IMR-90 (cell line): ENCODE results near the gene FARS2. TPM values are rescaled to one million over a fixed set of nuclear protein-coding genes. Genes with fewer than 3 reads are reported as not detected.

ENCODE experiments used
- ATAC-seq: fragments of 200-7000 bp; cut with Tn5 transposase; 2 replicates; pipeline ENCODE4 v1.9.1; 2020; ENCODE audit warnings: low read depth, mild to moderate bottlenecking, moderate library complexity
- BruUV-seq: library from RNA; stranded (reverse); fragments of 400-500 nt; replicated peaks from 2 replicates; lab custom pipeline; 2021; lab: Mats Ljungman, UMichigan
- CTCF ChIA-PET: fragments of 300-600 bp; formaldehyde crosslinking; extraction: SDS; loops from one replicate; lab custom pipeline; 2021; ENCODE audit warnings: antibody characterized with exemption; lab: Yijun Ruan, JAX
- POLR2A ChIA-PET: fragments of 300-600 bp; sonication (Branson Sonifier 250); formaldehyde crosslinking; loops from one replicate; lab custom pipeline; 2022; ENCODE audit warnings: antibody characterized with exemption; ENCODE audit not compliant: unreplicated experiment; lab: Charles Lee
- DNase-seq: peaks from one replicate; pipeline ENCODE4 v3.0.0; 2013
- H2AFZ ChIP-seq: replicated peaks from 2 replicates; pipeline ENCODE3; 2013; ENCODE audit warnings: low read length, mild to moderate bottlenecking; ENCODE audit not compliant: poor library complexity
- H2AK5ac ChIP-seq: 2 replicates; pipeline ENCODE4 v1.6.1; 2013; ENCODE audit warnings: low read depth, low read length, inconsistent platforms
- H2AK9ac ChIP-seq: replicated peaks from 2 replicates; pipeline ENCODE3; 2013; ENCODE audit warnings: mild to moderate bottlenecking, low read depth, low read length, moderate library complexity; ENCODE audit not compliant: poor library complexity
- H2BK120ac ChIP-seq: 2 replicates; pipeline ENCODE4 v1.6.1; 2013; ENCODE audit warnings: low read depth, low read length, inconsistent platforms
- H2BK15ac ChIP-seq: 3 replicates; pipeline ENCODE4 v1.6.1; 2013; ENCODE audit warnings: low read depth, low read length, inconsistent platforms
- H2BK20ac ChIP-seq: 2 replicates; pipeline ENCODE4 v1.6.1; 2013; ENCODE audit warnings: low read depth, mild to moderate bottlenecking, inconsistent platforms, low read length, moderate library complexity
- H2BK5ac ChIP-seq: 2 replicates; pipeline ENCODE4 v1.6.1; 2013; ENCODE audit warnings: mild to moderate bottlenecking, low read depth, low read length, inconsistent platforms; ENCODE audit not compliant: poor library complexity, severe bottlenecking
- H3K14ac ChIP-seq: replicated peaks from 2 replicates; pipeline ENCODE4 v1.6.1; 2013; ENCODE audit warnings: low read depth, low read length, inconsistent platforms
- H3K18ac ChIP-seq: 2 replicates; pipeline ENCODE4 v1.6.1; 2013; ENCODE audit warnings: low read depth, low read length, control low read depth
- H3K23ac ChIP-seq: 2 replicates; pipeline ENCODE4 v1.6.1; 2013; ENCODE audit warnings: low read depth, low read length, inconsistent platforms
- H3K27ac ChIP-seq: 2 replicates; pipeline ENCODE4 v1.5.1; 2013; ENCODE audit warnings: mild to moderate bottlenecking, control low read depth, low read length; ENCODE audit not compliant: insufficient read depth
- H3K27me3 ChIP-seq: 2 replicates; pipeline ENCODE4 v1.6.1; 2013; ENCODE audit warnings: low read length; ENCODE audit not compliant: control insufficient read depth, insufficient read depth
- H3K36me3 ChIP-seq: 2 replicates; pipeline ENCODE4 v1.6.1; 2013; ENCODE audit warnings: low read length, mixed read lengths; ENCODE audit not compliant: control insufficient read depth, insufficient read depth
- H3K4ac ChIP-seq: 2 replicates; pipeline ENCODE4 v1.6.1; 2013; ENCODE audit warnings: low read depth, low read length, inconsistent platforms
- H3K4me1 ChIP-seq: 2 replicates; pipeline ENCODE4 v1.6.1; 2013; ENCODE audit warnings: low read length, mixed read lengths; ENCODE audit not compliant: control insufficient read depth, insufficient read depth
- H3K4me2 ChIP-seq: 2 replicates; pipeline ENCODE4 v1.6.1; 2013; ENCODE audit warnings: low read depth, mild to moderate bottlenecking, control low read depth, low read length, moderate library complexity
- H3K4me3 ChIP-seq: 2 replicates; pipeline ENCODE4 v1.5.1; 2013; ENCODE audit warnings: low read depth, mild to moderate bottlenecking, control low read depth, low read length, moderate library complexity; ENCODE audit not compliant: insufficient read depth
- H3K56ac ChIP-seq: 2 replicates; pipeline ENCODE4 v1.6.1; 2013; ENCODE audit warnings: low read length, inconsistent platforms; ENCODE audit not compliant: insufficient read depth; ENCODE audit errors: extremely low read depth
- H3K79me1 ChIP-seq, 2 experiments: 2 replicates each; pipeline ENCODE4 v1.6.1; 2013; ENCODE audit warnings: low read length in 2 of 2, inconsistent platforms in 1 of 2, low read depth in 1 of 2
- H3K9ac ChIP-seq: 2 replicates; pipeline ENCODE4 v1.6.1; 2013; ENCODE audit warnings: low read depth, low read length, control low read depth
- H3K9me1 ChIP-seq: 2 replicates; pipeline ENCODE4 v1.6.1; 2013; ENCODE audit warnings: low read length, inconsistent platforms; ENCODE audit not compliant: insufficient read depth
- H3K9me3 ChIP-seq: 2 replicates; pipeline ENCODE4 v1.6.1; 2013; ENCODE audit warnings: low read length; ENCODE audit not compliant: control insufficient read depth, insufficient read depth
- H4K20me1 ChIP-seq: 2 replicates; pipeline ENCODE4 v1.6.1; 2013; ENCODE audit warnings: low read length, inconsistent platforms; ENCODE audit not compliant: insufficient read depth
- H4K5ac ChIP-seq: 2 replicates; pipeline ENCODE4 v1.6.1; 2013; ENCODE audit warnings: mild to moderate bottlenecking, low read depth, low read length, control low read depth
- H4K8ac ChIP-seq, 2 experiments: 2 replicates each; pipeline ENCODE4 v1.6.1; 2013; ENCODE audit warnings: low read depth in 2 of 2, low read length in 2 of 2, control low read depth in 1 of 2, inconsistent platforms in 1 of 2
- H4K91ac ChIP-seq: 2 replicates; pipeline ENCODE4 v1.6.1; 2013; ENCODE audit warnings: low read depth, low read length, inconsistent platforms; ENCODE audit not compliant: insufficient read depth
- MAFK ChIP-seq: IDR thresholded peaks from 2 replicates; pipeline ENCODE4 v1.6.1; 2012; ENCODE audit warnings: low read depth, low read length, improper control_type of control experiment
- SMC3 ChIP-seq: fragments of 150-350 bp; IDR thresholded peaks from 2 replicates; pipeline ENCODE4 v1.6.1; 2016; ENCODE audit warnings: low read depth, mild to moderate bottlenecking, antibody characterized with exemption, low read length, moderate library complexity
- WGBS, 2 experiments: methylation state at CpG; one replicate each; pipeline versions ENCODE4 v1.1.5 to v1.1.7; 2013; ENCODE audit warnings: missing lambda C conversion rate in 2 of 2; ENCODE audit not compliant: insufficient read length in 1 of 2; ENCODE audit errors: extremely low coverage in 2 of 2; 5-methylcytosine and 5-hydroxymethylcytosine counted together
- dilution Hi-C: fragments of 300-500 bp; cut with HindIII; formaldehyde crosslinking; loops from one replicate; pipeline ENCODE4 v1.14.3; 2018; ENCODE audit warnings: low sequenced_read_pairs; ENCODE audit not compliant: unreplicated experiment
- in situ Hi-C: fragments of 300-500 bp; cut with MboI; formaldehyde crosslinking; loops from 3 replicates; pipeline ENCODE4 v1.14.3; 2019; ENCODE audit warnings: low sequenced_read_pairs, inconsistent platforms, mixed read lengths
- intact Hi-C: fragments of 100-400 bp; cut with micrococcal nuclease; formaldehyde crosslinking; loops from 2 replicates; pipeline ENCODE4 v1.10.0; 2022
- polyA plus RNA-seq, 3 experiments: library from polyadenylated mRNA; depleted of rRNA; stranded (reverse); fragments of >200 nt; gene quantifications; 2 replicates each; pipeline ENCODE4 v1.2.3, GENCODE V29; 2012; ENCODE audit warnings: low replicate concordance in 1 of 3
- total RNA-seq: library from RNA; depleted of rRNA; stranded (reverse); fragments of >200 nt; gene quantifications from 2 replicates; pipeline ENCODE4 v1.2.3, GENCODE V29; 2012

Gene FARS2
- total and polyA plus RNA-seq, 2 of the 4 experiments (the other 2 are of a cell fraction): 12.1 to 28.9 TPM

- DNase-seq: no peak
- Histone ChIP-seq H3K4ac (no peak overlapping the region), H3K4me3 (no peak overlapping the region), H3K9me1 (no peaks in the 10 kb centered on the region; the same call in 1 of the 2 replicates), H2AK9ac (no peak overlapping the region), H3K9me3 (no peaks in the 10 kb centered on the region), H2AFZ (no peak overlapping the region), H3K23ac (no peak overlapping the region), H3K4me1 (no peaks in the 10 kb centered on the region), H4K91ac (no peak overlapping the region), H3K27me3 (no peaks in the 10 kb centered on the region), H3K79me1 (no peaks in the 10 kb centered on the region), H2BK20ac (no peak overlapping the region), H4K20me1 (no peaks in the 10 kb centered on the region), H3K14ac (no peak overlapping the region), H2AK5ac (no peak overlapping the region), H3K56ac (no peak overlapping the region), H4K5ac (no peak overlapping the region), H2BK5ac (no peak overlapping the region), H3K27ac (no peak overlapping the region), H2BK120ac (no peak overlapping the region), H3K36me3 (0 out of 2 replicates have a peak, but pooled peaks cover under 1% of the 10 kb centered on the region), H3K9ac (no peak overlapping the region), H2BK15ac (no peak overlapping the region), H3K4me2 (no peak overlapping the region), H4K8ac (no peak overlapping the region), H3K18ac (no peak overlapping the region)
- intact Hi-C loops (no loop called here), in situ Hi-C loops (no loop called here), dilution Hi-C loops (no loop called here)
- TF ChIP-seq MAFK: peak; percentile 80
- no peak for TF ChIP-seq SMC3
- ChIA-PET POLR2A (no interaction called here), CTCF (interaction anchor here (1.3 kb wide), 1 partner anchor 12 kb away, joined by 8 read pairs; no protein-coding TSS in a partner anchor)
- 100% methylated on average over 1 of the region's 3 CpGs; no CpG with 5 or more reads in 1 of the 2 experiments for WGBS, 2 experiments
- no peak for ATAC-seq
- BruUV-seq: no TSS peak
These were observed 221.3 kb downstream of the FARS2 start for GRCh38 chr6:5482619-5483018.
